Measurements from ENCODE around the gene TLCD5.
A peak's percentile ranks its signal among the peaks of the same experiment; 100 is the strongest.

Gene TLCD5

DNA sequence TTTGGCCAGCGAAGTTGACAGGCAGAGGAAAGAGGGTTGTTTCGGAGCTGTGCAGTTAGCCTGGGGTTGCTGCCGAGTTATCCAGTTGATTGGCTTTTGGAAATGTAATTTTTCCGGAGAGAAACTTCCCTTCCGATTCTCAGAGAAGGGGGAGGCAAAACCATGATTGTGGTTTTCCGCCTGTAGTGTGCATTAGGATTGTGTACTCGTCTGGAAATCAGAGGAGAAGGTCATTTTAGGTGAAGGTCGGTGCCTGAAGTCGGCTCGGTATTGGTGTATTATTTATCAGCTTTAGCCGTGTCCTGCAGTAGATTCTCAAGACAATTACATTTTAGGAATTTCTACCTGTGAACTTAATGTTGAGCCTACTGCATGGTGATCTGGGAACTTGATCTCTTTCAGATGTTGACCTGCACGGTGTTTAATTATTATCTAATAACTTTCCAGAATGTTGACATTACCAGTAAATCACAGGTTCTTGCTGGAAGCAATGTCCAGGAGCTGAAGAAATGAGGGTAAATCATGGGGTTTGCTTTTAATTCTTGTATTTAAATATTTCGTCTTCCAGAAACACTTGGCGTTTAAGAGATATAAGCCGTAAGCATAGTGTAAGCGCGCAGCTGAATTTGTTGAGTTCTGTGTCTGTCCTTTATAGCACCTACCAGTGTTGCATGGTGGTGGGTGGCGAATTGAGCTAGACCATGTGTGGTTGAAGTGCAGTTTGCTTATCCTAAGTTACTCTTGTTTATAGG is 12.4 kb downstream of the TLCD5 start:
- DNase-seq (ENCODE audit: low read depth, low spot score) = no peak

DNA sequence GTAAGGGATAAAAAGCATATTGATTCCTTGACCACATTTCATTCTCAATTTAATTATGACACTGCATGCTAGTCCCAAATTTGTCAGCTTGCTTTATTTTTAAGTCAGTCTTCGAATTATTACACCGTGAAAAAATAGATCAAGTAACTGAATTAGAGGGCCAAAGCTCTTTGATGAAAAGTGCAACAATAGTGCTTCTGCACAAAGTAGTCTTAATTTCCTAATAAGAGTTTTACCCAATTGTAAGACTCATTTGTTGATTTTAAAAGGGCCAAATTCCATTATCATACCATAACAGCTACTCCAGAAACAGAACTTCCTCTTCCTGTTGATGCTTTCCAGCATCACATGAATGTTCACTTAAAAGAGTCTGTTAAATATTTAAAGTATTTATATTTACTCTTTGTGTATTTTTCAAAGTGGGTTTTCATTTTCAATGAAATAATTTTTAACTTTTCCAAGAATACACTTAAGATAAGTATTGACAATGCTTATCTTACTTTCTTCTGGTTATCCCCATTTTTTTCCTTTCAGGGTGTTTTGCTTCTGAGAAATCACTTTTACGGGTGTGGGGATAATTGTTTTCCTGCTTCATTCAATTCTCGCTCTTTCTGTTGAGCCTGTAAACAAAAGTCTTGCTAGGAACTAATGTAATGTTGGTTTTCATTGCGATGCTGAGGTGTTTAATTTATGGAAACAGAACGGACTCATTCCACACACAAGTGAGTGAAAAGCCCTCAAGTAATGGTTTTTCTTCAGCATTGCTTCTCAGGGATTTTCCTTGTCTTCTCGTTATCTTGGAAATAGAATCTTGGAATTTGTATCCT is 13.2 kb downstream of the TLCD5 start:
- no peak for DNase-seq (ENCODE audit: low read depth, low spot score)

DNA sequence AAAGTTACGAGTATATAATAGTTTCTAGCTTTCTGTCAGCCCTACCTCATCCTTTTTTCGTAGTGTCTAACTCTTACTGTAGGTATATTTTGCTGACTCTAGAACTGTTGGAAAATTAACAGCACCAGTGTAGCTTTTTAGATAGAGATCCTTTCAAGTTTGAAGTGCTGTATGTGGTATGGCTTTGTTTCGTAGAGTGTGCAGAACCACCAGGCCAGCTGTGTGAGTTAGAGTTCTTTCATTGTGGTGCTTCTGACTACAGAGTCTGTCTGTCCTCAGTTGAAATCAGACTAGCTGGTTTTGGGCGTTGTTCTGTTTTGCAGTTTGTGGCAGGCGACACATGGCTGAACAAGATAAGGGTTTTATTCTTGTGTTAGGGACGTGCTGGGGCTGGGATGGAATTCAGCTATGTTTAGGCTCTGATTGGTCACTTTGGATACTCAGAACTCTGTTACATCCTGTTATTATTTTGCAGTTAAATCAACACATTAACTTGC is 14.3 kb downstream of the TLCD5 start:
- no peak for DNase-seq (ENCODE audit: low read depth, low spot score)

DNA sequence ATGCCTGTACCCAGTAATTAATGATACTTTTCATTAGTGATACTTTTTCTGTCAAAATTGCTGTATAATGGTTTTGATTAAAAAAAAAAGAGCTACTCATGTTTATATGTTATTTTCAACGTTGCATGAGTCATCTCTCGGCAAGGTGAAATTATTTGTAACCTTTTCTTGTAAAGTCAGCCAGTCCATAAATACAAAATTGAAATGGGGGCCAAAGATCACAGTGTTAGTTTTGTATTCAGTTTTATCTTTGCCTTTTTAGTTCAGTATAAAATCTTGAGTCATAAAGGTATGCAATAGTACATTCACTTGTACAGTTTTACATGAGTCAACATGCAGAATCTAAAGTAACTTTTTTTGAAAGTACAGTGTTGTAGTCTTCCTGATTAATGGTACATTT is 15.4 kb downstream of the TLCD5 start:
- no peak for DNase-seq (ENCODE audit: low read depth, low spot score)

DNA sequence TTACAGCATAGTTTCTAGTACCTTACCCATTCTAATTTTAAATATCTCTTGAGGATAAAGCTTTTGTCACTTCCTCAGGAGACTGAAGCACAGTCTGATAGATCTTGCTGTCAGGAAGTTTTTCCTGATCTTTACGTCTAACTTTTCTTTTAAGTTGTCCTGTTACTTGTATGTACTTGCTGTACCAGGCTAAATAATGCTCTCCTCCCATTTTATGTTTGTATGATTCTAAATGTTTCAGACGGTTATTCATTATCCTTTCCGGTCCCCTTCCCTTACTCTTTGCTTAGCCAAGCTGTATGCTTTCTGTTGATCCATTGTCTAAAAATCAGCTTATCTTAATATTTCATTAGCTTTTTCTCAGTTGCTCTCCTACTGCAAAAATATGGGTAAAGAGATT is 17.1 kb downstream of the TLCD5 start:
- no peak for DNase-seq (ENCODE audit: low read depth, low spot score)

DNA sequence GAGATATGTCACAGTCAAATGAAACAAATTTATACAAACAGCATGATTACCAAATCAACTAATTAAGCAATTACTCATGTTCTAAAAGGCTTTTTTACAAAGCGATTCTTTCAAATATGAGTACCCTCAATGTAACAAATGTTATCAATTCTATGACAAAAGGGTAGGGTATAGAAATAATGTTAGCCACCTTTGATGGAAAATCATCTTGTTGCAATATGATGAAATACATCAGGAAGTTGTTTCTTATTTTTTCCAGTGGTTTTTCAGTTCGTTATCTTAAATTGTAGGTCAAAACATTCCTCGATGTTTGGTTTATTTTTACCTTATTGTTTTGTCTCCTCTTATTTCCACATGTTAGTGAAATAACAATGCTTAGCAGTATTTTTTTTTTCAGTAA is 17.6 kb downstream of the TLCD5 start:
- no peak for DNase-seq (ENCODE audit: low read depth, low spot score)

DNA sequence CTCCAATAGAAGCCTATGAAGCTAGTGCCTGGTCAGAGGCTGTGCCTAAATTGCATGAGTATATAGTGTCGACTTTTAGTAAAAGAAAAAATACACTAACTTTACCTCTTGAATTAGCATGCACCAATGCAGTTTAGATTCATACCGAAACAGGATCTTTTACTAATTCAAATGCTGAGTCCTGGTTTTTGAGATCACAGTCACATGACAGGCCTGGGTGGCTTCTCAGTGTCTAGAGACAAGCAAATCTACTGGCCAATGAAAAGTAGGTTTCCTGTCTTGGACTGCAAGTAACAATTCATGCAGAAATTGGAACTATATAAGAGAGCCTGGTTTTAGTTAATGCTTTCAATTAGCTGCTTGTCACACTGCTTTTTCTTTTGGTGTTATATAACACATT is 18.3 kb downstream of the TLCD5 start:
- DNase-seq (ENCODE audit: low read depth, low spot score) = no peak

DNA sequence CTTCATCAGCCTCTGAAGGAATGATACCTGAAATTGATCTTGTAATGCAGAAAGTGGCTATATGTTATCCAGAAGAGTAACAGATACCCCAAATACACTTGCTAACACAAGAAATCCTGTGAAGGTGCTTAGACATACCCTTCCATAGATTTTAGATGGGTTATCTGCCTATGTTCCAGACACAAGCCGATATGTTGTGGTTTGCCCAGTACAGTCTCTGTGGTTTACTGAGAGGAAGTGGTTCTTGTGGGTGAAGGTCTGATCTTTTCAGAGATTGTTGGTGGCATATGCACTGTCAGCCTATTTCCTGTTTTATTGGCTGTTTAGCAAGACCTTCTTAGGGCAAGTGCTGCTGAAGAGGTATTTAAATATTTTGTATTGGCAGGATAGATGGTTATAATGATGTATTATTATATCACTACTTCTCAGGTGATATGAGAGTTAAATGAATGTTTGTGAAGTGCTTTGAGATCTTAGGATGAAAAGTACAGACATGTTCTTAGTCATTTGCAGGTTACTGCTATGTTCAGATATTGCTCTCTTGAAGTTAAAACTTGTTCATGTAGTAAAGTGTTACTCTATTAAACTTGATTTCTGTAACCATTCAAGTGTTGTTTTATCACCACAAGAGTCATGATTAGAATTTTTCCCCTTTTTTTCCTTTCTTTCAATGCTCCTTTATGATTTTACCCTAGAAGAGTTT is 19.4 kb downstream of the TLCD5 start:
- no peak for DNase-seq (ENCODE audit: low read depth, low spot score)

DNA sequence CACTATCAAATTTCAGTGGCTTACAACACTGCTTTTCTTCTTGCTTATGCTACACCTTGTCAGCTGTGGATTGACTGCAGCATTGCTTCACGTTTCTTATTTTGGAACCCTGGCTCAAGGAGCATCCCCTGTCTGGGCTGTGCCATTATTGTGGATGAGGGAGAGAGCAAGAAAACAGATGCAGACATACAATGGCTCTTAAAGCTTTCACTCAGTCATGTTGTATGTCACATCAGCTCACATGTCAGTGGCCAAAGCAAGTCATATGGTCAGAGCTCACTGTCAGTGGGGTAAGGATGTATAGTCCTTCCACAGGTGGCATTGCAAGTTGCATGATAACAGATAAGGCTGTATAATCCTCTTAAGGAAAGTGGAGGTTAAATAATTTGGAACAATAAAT is 21.1 kb downstream of the TLCD5 start:
- DNase-seq (ENCODE audit: low read depth, low spot score) = no peak

DNA sequence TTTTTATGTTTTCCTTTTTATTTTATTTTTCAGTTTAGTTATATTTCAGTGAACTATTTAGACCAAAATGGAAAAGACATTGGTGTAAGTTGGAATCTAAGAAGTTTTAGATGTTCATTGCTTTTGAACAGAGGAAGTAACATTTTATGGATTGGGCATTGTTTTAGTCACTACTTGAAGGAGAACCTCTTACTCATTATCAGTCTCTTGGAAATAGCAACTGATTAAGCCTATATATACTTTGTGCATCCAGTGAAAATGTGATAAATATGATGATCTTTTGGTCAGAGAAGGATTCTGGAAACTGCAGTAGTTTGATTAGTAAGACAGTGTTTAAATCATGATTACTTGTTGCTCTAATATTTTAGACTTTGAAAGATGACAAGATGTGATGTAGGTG is 25.5 kb downstream of the TLCD5 start:
- no peak for DNase-seq (ENCODE audit: low read depth, low spot score)

DNA sequence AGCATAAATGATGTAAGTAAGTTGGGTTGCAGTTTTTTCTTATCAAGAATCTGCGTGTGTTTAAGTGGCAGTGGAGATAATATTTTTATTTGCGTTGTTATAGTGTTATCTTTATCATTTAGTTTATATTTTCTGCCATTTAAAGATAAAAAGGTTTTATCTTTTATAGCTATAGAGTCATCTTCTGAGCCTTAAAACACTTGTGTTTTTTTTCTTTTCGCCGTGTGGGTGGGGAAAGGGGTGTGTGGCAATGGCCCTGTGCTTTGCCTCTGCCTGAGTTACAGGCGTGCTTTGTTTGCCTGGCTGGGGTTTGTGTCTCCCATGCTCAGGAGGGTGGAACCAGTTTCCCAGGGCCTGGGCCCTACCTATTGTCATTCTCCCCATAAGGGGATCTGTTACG is 27.3 kb downstream of the TLCD5 start:
- DNase-seq (ENCODE audit: low read depth, low spot score) = no peak

DNA sequence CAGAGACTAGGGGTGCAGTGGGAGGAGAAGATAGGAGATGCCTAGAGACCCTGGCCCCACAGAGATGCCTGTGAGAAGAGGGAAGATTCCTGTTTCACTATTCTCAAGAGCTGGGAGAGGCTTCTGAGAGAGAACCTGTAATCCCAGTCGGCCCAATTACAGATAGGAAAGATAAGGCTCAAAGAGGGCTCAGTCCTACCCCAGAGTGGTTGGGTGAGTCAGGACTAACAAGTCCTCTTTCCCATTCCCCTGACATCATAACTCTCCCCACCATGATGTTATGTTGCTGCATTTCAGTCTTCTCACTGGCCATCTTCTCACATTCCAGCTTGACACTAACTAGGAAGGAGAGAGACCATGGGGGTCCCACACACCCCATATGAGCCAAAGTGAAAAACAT is 29.0 kb downstream of the TLCD5 start:
- no peak for DNase-seq (ENCODE audit: low read depth, low spot score)

DNA sequence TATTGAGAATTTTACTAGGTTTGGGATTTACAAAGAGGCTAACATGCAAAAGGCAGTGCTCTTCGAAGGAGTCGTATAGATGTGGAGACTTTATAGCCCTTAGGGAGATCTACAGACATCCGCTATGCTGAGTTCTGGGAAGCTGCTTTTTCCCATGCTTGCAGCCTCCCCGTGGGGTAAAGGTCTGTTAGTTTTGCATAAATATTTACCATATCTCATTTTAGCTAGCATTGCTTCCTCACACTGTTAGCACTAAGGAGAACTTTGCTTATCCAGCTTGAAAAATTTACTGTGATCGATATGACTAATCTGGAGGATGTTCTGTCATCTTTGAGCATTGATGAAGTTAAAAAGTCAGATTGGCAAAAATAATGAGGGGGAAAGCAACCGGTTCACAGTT is 29.7 kb downstream of the TLCD5 start:
- peak; percentile 71 for DNase-seq (ENCODE audit: low read depth, low spot score)

DNA sequence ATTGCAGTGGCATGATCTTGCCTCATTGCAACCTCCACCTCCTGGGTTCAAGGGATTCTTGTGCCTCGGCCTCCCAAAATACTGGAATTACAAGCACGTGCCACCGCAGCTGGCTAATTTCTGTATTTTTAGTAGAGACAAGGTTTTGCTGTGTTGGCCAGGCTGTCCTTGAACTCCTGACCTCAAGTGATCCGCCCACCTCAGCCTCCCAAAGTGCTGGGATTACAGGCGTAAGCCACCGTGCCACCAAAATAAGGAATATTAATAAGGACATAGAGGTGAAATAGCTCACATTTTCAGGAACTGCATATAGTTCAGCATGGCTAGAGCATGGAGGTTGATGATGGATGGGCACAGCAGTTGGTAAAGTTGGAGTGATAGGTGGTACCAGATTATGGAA is 32.5 kb downstream of the TLCD5 start:
- no peak for DNase-seq (ENCODE audit: low read depth, low spot score)

DNA sequence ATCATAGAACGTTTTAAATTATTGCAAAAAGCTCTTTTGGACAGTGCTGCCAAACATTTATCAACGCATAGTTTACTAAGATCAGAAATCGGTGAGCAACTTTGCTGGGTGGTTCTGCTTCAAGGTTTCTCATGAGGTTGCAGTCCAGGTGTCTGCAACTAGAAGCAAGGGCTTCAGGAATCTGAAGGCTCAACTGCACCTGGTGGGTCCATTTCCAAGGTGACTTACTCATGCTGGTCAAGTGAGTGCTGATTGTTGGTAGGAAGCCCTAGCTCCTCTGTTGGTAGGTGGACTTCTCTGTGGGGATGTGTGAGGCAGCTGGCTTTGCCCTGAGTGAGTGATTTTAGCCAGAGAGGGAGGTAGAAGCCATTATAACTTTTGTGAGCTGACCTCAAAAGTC is 33.6 kb downstream of the TLCD5 start:
- DNase-seq (ENCODE audit: low read depth, low spot score) = no peak

DNA sequence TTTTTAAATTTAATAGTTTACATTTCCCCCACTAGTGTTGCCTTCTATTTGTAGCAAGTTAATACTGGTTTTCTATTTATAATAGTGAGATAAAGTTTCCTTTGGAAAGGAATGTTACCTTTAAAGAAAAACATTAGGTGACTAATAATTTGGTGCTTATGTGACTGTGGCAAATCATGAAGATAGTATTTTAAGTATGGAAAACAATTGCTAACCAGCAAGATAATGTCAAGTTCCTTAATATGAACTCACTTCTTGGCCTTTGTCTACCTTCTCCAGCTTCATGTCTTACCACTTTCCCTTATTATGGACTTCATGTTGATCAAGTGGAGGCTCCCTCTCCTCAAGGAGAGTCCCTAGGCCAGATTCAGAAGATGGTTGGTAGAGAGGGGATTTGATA is 38.3 kb downstream of the TLCD5 start:
- DNase-seq (ENCODE audit: low read depth, low spot score) = no peak

DNA sequence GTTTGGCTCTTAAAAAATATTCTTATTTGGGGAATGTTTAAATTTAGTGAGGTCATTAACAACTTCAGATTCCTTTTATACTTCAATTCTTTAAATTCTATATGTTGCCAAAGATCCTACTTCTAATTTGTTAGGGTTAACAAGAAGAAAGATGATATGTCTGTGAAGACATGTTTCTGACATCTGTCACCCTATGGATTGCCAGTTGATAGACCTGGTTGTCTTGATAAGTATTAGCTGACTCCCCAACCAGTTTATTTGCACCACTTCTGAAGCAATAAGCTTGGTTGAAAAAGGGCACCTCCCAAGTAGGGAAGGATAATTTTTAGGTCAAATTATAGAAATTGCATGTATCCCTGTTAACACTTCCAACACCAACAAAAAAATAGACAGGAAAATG is 40.4 kb downstream of the TLCD5 start:
- no peak for DNase-seq (ENCODE audit: low read depth, low spot score)

DNA sequence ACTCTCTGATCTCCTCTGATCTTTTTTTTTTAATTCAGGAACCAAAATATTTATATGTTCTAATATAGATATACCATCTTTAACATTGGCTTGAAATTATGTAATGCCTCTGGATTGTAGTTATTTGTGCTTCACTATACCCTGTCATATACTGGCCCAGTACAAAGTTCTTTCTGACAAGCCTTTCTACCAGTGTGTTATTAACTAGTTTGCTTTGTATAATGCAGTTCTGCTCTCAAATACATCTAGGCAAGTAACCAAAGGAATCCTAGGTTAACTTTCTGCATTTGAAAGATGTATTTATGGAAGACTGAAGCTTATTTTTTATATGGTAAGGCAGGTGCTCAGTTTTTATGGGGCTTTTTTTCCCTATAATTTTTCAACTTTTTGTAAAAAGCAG is 47.2 kb downstream of the TLCD5 start:
- no peak for DNase-seq (ENCODE audit: low read depth, low spot score)

DNA sequence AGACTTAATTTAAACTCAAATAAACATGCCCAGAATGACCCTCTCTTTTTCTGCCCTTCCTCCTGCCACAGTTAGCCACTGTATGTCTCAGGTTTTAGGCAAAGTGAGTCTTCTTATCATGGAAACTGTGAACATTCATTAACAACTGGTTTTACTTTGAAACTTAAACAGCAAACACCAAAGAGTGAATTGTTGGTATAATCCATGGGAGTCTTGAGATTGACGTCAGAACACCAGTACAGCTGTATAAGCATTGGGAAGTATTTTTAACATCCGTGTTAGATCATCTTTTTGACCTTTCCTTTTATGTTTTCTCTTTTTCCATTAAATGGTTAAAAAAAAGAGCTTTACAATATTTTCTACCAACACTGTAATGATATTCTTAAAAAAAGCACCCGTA is 50.0 kb downstream of the TLCD5 start:
- peak; percentile 85 for DNase-seq (ENCODE audit: low read depth, low spot score)

DNA sequence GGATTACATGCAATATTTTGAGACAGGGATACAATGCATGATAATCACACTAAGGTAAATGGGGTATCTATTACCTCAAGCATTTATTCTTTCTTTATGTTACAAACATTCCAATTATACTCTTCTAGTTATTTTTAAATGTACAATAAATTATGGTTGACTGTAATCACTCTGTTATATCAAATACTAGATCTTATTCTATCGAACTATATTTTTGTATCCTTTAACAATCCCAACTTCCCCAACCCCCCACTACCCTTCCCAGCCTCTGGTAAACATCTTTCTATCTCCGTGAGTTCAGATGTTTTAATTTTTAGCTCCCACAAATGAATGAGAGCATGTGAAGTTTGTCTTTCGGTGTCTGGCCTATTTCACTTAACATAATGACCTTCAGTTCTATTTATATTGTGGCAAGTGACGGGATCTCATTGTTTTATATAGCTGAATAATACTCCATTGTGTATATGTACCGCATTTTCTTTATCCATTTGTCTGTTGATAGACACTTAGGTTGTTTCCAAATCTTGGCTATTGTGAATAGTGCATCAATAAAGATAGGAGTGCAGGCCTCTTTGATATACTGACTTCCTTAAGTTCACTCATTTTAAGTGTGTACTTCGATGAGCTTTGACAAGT is 51.6 kb downstream of the TLCD5 start:
- DNase-seq (ENCODE audit: low read depth, low spot score) = no peak

DNA sequence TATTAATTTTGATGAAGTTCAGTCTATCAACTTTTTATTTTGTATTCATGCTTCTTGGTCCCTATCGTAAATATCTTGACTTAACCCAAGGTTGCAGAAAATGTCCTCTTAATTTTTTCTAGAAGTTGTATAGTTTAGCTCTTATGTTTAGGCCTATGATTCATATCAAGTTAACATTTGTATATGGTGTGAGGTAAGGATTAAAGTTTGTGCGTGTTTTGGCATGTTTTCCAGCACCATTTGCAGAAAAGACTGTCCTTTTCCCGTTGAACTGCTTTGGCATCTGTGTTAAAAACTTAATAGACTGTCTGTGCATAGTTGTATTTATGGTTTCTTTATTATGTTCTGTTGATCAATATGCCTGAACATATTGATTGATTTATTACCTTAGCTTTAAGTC is 53.4 kb downstream of the TLCD5 start:
- DNase-seq (ENCODE audit: low read depth, low spot score) = no peak

DNA sequence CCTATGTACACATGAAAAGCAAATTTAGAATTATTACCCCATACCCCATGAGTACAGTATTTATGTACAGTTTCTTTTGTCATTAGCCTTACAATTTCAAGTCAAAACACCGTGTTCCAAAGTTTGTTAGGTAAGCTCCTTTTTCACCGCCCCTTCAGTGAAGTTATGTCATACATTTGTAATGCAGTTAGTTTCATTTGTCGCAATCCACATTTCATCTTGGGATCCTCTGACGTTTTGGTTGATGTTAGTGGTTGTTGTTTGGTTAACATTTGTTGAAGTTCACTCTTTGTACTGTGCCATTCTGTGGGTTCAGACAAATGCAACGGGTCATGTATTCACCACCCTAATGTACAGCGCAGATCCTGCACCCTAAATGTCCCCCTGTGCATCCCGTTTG is 56.3 kb downstream of the TLCD5 start:
- no peak for DNase-seq (ENCODE audit: low read depth, low spot score)
